ENCODE data around the gene CDC14B. TPM values are rescaled to one million over a fixed set of nuclear protein-coding genes. Genes with fewer than 3 reads are reported as not detected.

CDC14B gene
- total RNA-seq, 1 donor from 2014 or later: 53.2 TPM

DNA sequence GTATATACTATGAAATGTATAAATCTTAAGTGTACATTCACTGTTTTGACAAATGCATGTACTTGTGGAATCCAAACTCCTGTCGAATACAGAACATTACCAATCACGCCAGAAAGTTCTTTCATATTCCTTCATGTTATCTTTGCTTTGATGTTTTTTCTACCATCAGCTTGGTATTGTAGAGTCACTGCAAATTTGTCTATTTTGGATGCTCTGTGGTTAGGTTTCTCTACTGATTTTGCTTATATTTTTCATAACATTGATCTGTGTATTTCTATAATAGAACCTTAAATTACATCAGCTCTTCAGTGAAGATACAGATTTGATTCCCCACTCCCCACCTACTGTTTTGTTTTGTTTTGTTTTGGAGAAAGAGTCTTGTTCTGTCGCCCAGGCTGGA is 138.9 kb downstream of the CDC14B start:
- peaks cover 17% of the 10 kb centered on the region for H3K36me3 Mint-ChIP-seq (ENCODE audit: insufficient read depth)
- TF ChIP-seq, protein P1, sequence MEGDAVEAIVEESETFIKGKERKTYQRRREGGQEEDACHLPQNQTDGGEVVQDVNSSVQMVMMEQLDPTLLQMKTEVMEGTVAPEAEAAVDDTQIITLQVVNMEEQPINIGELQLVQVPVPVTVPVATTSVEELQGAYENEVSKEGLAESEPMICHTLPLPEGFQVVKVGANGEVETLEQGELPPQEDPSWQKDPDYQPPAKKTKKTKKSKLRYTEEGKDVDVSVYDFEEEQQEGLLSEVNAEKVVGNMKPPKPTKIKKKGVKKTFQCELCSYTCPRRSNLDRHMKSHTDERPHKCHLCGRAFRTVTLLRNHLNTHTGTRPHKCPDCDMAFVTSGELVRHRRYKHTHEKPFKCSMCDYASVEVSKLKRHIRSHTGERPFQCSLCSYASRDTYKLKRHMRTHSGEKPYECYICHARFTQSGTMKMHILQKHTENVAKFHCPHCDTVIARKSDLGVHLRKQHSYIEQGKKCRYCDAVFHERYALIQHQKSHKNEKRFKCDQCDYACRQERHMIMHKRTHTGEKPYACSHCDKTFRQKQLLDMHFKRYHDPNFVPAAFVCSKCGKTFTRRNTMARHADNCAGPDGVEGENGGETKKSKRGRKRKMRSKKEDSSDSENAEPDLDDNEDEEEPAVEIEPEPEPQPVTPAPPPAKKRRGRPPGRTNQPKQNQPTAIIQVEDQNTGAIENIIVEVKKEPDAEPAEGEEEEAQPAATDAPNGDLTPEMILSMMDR (IDR thresholded peaks at IDR 0.05; ENCODE audit: unreplicated experiment): no peak
- H3K4me3 Mint-ChIP-seq (ENCODE audit: low read depth): no peak overlapping the region
- no peak overlapping the region for H3K27ac Mint-ChIP-seq
- peaks cover 5% of the 10 kb centered on the region for H3K4me1 Mint-ChIP-seq (ENCODE audit: low read depth)
- no peaks in the 10 kb centered on the region for H3K9me3 Mint-ChIP-seq (ENCODE audit: low read depth)
- H3K27me3 Mint-ChIP-seq: no peaks in the 10 kb centered on the region
- DNase-seq (ENCODE audit: low spot score, unreplicated experiment): no peak

DNA sequence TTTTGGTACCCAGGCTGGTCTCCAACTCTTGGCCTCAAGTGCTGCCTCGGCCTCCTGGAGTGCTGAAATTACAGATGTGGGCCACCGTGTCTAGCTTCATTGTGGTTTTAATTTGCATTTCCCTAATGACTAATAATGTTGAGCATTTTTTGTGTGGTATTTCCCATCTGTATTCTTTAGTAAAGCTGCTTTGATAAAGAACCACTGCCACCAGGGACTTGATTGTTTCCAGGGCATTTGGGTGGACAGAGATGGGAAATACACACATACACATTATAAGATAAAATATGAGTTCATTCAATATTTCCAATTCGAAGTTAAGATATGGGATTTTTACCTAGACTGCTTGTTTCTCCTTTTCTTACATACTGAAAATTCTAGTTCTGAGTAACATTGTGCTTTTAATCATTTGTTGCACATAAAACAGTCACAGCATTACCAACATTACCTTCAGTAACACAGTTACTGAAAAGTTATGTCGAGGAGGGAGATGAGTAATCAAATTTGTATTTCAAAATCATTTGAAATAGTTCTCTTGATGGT is 140.7 kb downstream of the CDC14B start:
- Mint-ChIP-seq H3K4me1 (ENCODE audit: low read depth) (peaks cover 3% of the 10 kb centered on the region), H3K4me3 (ENCODE audit: low read depth) (no peak overlapping the region), H3K9me3 (ENCODE audit: low read depth) (no peaks in the 10 kb centered on the region), H3K27me3 (no peaks in the 10 kb centered on the region), H3K27ac (no peak overlapping the region), H3K36me3 (ENCODE audit: insufficient read depth) (peaks cover 8% of the 10 kb centered on the region)
- TF ChIP-seq, protein P1 (IDR thresholded peaks at IDR 0.05; ENCODE audit: unreplicated experiment): no peak
- no peak for DNase-seq (ENCODE audit: low spot score, unreplicated experiment)

DNA sequence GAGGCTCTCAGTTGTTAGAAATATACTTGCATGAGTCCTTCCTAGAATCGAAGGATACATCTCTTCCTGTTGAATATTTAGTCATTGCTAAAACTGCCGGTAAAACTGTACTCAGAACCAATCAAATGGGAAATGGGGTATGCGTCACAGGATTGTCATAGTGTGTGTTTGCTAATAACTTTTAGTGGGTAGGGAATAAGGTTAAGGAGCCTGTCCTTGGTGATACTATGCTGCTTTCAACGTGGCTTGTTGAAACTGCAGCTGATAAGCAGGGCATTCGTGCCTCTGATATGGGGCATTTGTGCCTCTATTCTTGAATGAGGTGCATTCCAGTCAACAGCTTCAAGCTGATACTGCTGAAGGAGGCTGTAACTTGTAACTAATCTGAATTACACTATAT is 143.1 kb downstream of the CDC14B start:
- TF ChIP-seq, protein P1 (IDR thresholded peaks at IDR 0.05; ENCODE audit: unreplicated experiment): no peak
- Mint-ChIP-seq H3K4me1 (ENCODE audit: low read depth) (peaks cover 3% of the 10 kb centered on the region), H3K4me3 (ENCODE audit: low read depth) (no peak overlapping the region), H3K9me3 (ENCODE audit: low read depth) (no peaks in the 10 kb centered on the region), H3K36me3 (ENCODE audit: insufficient read depth) (peaks cover 3% of the 10 kb centered on the region), H3K27me3 (no peaks in the 10 kb centered on the region), H3K27ac (no peak overlapping the region)
- DNase-seq (ENCODE audit: low spot score, unreplicated experiment): no peak

DNA sequence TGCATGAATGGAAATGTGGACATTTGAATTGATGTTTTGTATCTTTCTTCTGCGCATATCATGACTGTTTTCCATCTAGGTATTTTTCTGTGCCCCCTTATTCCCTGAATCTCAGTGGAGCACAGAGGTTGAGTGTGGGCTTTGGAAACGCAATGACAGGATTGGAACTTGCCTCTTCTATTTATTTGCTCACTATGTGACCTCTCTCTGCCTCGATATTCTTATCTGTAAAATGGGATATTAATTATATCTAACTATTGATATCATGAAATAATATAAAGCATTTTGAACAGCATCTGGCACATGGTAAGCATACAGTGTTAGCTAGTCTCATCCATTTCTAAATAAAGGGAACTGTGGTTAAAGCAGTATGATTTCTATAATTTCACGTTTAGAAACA is 143.6 kb downstream of the CDC14B start:
- Mint-ChIP-seq H3K4me3 (ENCODE audit: low read depth) (no peak overlapping the region), H3K27ac (no peak overlapping the region), H3K36me3 (ENCODE audit: insufficient read depth) (peaks cover 5% of the 10 kb centered on the region), H3K4me1 (ENCODE audit: low read depth) (peaks cover 3% of the 10 kb centered on the region), H3K9me3 (ENCODE audit: low read depth) (no peaks in the 10 kb centered on the region), H3K27me3 (no peaks in the 10 kb centered on the region)
- TF ChIP-seq, protein P1 (IDR thresholded peaks at IDR 0.05; ENCODE audit: unreplicated experiment): no peak
- DNase-seq (ENCODE audit: low spot score, unreplicated experiment): no peak

DNA sequence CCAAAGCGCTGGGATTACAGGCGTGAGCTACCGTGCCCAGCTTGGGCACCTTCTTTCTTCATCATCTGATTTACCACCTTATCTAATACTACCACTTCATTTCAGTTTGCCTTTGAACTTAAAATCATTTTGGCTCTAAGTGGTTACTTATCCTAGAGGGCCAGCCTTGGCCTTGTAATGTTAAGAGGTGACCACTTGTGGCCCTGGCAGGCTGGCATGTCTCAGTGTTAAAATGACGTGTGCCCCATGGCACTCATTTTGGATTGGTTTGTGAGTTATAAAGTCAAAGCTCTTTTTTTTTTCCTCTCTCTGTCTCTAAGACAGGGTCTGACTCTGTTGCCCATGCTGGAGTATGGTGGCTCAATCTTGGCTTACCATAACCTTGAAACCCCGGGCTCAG is 151.9 kb downstream of the CDC14B start:
- Mint-ChIP-seq H3K36me3 (ENCODE audit: insufficient read depth) (peaks cover 12% of the 10 kb centered on the region), H3K27ac (no peak overlapping the region), H3K9me3 (ENCODE audit: low read depth) (no peaks in the 10 kb centered on the region), H3K27me3 (no peaks in the 10 kb centered on the region), H3K4me1 (ENCODE audit: low read depth) (no peaks in the 10 kb centered on the region), H3K4me3 (ENCODE audit: low read depth) (no peak overlapping the region)
- DNase-seq (ENCODE audit: low spot score, unreplicated experiment): no peak
- TF ChIP-seq, protein P1 (IDR thresholded peaks at IDR 0.05; ENCODE audit: unreplicated experiment): no peak

Data from progenitor cell of endocrine pancreas (in vitro differentiated cells).